ENCODE data around the gene ZDHHC6.
"Not testable (repeated sequence)": the region's sequence is repeated elsewhere in the genome, so short reads cannot be mapped to it uniquely, and the experiment has no call there.

ZDHHC6 gene

GRCh38 chr10:112388548-112388947, 58.2 kb downstream of the ZDHHC6 start:
- DNase-seq, result no peak

GRCh38 chr10:112388056-112388455, 58.7 kb downstream of the ZDHHC6 start:
- not testable (repeated sequence) for DNase-seq

GRCh38 chr10:112385201-112385600, 61.5 kb downstream of the ZDHHC6 start:
- DNase-seq, result no peak

GRCh38 chr10:112384141-112384540, 62.6 kb downstream of the ZDHHC6 start:
- DNase-seq, result no peak

DNA sequence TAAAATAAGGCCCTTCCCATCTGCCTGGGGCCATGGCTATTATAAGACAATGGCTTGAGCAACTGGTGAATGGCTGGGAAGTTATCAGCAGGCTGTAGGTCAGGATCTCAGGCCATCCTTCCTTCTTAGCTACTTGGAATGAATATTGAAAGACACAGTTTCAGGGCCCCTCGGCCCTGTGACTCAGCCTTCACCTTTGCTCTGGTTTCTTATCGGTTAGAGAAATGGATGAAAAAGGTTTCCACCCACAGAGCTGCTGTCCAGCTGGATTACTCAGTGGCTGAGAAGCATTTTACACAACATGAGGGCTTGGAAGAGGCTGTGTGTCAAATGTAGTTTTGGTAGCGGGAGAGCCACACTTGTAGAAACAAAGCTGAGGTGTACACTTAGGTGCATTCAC, 63.4 kb downstream of the ZDHHC6 start:
- no peak for DNase-seq

- no peak for DNase-seq
Observed at GRCh38 chr10:112382515-112383235, 64.0 kb downstream of the ZDHHC6 start.
